NCI-H2227 (cell line): ENCODE measurements around the gene MADD.
"Not testable (repeated sequence)": the region's sequence is repeated elsewhere in the genome, so short reads cannot be mapped to it uniquely, and the experiment has no call there.

Experiments
- DNase-seq: peaks from one replicate; lab custom pipeline; 2025; ENCODE audit not compliant: unreplicated experiment; lab: John Stamatoyannopoulos, UW

MADD gene

GRCh38 chr11:47272706-47273105, 2.8 kb downstream of the MADD start:
- DNase-seq, result no peak

DNA sequence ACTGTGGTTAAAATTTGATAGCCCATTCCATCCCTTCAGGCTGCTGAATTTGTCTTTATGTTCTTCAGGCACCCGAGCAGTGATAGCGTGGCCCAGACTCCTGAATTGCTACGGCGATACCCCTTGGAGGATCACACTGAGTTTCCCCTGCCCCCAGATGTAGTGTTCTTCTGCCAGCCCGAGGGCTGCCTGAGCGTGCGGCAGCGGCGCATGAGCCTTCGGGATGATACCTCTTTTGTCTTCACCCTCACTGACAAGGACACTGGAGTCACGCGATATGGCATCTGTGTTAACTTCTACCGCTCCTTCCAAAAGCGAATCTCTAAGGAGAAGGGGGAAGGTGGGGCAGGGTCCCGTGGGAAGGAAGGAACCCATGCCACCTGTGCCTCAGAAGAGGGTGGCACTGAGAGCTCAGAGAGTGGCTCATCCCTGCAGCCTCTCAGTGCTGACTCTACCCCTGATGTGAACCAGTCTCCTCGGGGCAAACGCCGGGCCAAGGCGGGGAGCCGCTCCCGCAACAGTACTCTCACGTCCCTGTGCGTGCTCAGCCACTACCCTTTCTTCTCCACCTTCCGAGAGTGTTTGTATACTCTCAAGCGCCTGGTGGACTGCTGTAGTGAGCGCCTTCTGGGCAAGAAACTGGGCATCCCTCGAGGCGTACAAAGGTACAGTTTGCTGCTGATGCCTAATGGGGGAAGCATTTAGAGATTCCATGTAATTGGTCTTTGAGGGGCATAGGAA, 4.7 kb downstream of the MADD start:
- DNase-seq, result no peak

DNA sequence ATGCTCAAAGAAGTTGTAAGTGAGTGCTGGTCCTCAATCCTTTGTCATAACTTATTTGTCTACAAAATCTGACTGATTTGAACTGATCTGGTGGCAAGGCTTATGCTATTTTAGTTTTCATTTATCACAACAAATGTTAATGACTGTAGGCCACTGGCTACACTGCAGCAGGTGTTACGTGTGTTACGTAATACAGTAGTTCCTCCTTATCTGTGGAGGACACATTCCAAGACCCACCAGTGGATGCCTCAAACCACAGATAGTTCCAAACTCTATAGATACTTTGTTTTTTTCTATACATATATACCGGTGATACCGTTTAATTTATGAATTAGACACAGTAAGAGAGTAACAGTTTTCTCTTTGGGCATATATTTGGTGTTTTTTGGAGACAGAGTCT, 7.0 kb downstream of the MADD start:
- DNase-seq, result no peak

GRCh38 chr11:47278058-47278457, 8.1 kb downstream of the MADD start:
- DNase-seq, result no peak

- no peak for DNase-seq
Observed at GRCh38 chr11:47278769-47279168, 8.8 kb downstream of the MADD start.

DNA sequence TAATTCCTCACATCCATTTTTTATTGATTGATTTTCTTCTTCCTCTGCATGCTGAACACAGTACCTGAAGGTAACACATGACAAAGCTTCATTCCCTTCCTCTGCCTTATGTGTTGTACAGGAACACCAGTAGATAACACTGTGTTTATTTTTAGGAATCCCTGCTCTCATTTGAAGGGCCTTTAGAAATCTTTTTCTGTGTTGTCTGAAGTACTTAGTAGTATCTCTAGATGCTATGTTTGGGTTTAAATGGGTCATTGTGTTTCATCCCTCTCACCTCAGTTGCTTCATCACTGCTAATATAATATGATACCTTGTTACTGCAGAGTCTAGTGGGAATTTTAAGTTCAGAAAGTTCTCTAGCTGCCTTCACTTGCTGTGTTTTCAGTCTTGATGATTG, 10.2 kb downstream of the MADD start:
- no peak for DNase-seq

DNA sequence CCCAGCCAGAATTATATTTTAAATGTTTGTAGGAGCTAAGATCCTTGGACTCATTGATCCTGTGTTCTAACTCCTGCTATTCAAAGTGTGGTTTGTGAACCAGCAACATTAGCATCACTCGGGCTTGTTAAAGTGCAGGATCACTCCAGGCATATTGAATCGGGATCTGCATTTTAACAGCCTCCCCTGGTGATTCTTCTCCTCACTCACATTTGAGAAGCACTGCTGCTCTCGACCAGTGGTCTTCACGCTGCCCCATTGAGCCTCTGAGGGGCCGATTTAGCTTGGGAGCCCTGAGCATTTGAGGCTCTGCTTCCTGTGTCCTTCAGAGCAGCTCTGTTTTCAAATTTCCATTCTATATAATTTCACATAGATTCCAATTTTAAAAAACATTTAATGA, 10.9 kb downstream of the MADD start:
- no peak for DNase-seq

DNA sequence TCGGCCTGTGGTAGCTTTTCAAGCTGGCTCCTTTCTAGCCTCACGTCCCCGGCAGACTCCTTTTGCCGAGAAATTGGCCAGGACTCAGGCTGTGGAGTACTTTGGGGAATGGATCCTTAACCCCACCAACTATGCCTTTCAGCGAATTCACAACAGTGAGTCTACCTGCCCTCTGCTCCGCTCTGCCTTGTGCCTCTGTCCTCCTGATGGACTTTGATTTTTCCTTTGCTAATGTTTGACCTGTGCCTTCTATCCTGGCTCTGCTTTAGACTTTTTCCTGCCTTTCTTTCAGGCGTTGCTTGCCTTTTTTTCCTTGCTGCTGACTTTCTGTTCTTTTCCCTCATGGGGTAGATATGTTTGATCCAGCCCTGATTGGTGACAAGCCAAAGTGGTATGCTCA, 12.5 kb downstream of the MADD start:
- no peak for DNase-seq

- DNase-seq, result no peak
Observed at GRCh38 chr11:47284151-47284550, 14.2 kb downstream of the MADD start.

- DNase-seq, result no peak
Observed at GRCh38 chr11:47285969-47286770, 16.2 kb downstream of the MADD start.

DNA sequence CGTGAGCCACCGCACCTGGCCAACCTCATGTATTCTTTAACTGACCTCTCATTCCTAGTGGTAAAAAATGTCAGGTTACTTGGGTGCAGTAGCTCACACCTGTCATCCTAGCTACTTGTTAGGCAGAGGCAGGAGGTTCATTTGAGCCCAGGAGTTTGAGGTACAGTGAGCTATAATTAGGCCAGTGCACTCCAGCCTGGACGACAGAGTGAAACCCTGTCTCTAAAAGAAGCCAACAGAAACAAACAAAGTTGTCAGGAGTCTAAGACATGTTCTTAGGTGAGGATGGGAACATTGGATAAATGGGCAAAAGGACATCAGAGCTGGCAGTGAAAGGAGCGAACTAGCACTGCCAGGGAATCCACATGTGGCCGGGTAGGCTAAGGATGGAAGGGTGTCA, 18.1 kb downstream of the MADD start:
- DNase-seq, result no peak

- DNase-seq, result no peak
Observed at GRCh38 chr11:47289856-47290255, 19.9 kb downstream of the MADD start.

DNA sequence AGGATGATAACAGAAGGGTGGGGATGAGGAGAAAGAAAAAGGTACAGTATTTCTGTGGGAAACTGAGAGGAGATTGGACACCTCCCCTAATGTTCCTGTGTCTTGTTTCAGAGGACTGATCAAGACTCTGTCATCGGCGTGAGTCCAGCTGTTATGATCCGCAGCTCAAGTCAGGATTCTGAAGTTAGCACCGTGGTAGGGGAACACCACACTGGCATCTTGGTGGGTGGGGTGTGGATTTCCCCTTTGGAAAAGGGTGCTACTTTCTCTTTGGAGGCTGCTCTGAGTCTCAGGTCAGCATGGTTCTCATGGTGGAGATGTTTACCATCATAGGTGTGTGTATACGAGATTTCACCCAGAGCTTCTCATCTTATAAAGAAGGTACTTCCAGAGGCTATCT, 25.5 kb downstream of the MADD start:
- DNase-seq, result no peak

GRCh38 chr11:47296045-47296444, 26.1 kb downstream of the MADD start:
- no peak for DNase-seq

GRCh38 chr11:47299078-47299477, 29.1 kb downstream of the MADD start:
- no peak for DNase-seq

DNA sequence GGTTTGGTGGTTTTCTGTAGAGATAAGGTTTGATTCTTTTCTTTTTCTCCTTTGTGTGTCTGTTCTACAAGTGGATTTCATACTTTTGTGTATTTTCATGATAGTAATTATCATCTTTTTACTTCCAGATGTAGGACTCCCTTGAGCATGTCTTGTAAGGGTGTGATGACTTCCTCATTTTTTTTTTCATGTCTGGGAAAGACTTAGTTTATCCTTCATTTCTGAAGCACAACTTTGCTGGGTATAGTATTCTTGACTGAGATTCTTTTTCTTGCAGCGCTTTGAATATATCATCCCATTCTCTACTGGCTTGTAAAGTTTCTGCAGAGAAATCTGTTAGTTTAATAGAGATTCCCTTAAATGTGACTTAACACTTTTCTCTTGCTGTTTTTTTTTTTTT, 32.9 kb downstream of the MADD start:
- no peak for DNase-seq

- DNase-seq, result no peak
Observed at GRCh38 chr11:47305734-47306483, 36.0 kb downstream of the MADD start.

DNA sequence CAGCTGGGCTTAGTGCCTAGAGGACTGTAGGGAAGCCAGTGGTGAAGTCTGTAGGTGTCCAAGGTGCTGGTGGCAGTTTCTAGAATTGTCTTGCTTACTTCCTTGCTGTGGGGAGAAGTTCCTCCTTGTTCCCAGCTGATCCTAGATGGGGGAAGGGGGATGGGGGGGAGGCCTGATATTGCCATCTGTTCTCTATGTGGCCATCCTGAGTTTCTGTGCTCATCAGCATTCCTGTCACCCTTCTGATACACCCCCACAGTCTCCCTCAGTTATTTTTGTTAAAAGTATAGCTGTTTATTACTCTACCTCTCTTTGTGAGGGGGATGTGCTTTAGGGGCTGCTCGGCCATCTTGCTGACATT, 36.5 kb downstream of the MADD start:
- DNase-seq, result no peak

DNA sequence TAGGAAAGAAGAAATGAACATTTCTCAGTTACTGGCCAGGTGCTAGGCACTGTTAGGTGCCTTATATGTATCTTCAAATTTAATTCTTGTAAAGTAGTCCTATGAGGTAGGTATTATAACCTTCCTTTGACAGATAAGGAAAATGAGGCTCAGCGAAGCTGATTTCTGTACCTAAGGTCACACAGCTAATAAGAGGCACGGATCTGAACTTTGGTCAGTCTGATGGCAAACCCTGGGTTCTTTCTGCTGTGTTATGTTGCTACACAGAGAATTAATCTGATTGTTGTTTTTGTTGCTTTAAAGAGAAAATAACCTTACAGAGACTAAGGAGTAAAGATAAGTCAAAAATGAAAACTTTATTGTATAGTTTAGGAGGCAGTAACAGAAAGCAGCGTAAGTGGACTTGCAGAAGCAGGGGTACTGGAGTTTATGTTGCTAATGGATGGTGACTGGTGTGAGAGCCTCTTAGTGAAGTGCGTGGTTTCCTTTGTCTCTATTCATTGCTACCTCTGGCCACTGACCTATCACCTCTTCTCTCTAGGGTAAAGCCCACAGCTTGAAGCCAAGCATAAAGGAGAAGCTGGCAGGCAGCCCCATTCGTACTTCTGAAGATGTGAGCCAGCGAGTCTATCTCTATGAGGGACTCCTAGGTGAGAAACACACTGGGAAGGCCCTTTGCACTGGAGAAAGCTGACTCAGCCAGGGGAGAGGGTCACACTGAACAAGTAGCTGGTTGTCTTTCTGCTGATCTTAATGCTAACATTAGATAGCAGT, 38.3 kb downstream of the MADD start:
- no peak for DNase-seq

GRCh38 chr11:47314992-47315391, 45.1 kb downstream of the MADD start:
- no peak for DNase-seq

DNA sequence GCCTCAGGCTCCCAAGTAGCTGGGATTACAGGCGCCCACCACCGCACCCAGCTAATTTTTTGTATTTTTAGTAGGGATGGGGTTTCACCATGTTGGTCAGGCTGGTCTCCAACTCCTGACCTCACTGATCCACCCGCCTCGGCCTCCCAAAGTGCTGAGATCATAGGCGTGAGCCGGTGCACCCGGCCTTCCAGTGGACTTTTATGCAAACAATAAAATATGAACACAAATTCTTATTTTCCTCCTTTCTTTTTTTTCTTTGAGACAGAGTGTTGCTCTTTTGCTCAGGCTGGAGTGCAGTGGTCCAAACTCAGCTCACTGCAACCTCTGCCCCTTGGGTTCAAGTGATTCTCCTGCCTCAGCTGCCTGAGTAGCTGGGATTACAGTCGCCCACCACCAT, 46.6 kb downstream of the MADD start:
- not testable (repeated sequence) for DNase-seq
